H9 (cell line): ENCODE results near the gene IL15RA. TPM values are rescaled to one million over a fixed set of nuclear protein-coding genes. Genes with fewer than 3 reads are reported as not detected.

Experiments used
- DNase-seq: peaks from one replicate; pipeline ENCODE4 v3.0.0-alpha.2; 2017
- H2AFZ ChIP-seq: one replicate; pipeline ENCODE4 v1.6.1; 2013; ENCODE audit warnings: mild to moderate bottlenecking, low read length, control low read depth, moderate library complexity
- H2AK5ac ChIP-seq: 2 replicates; pipeline ENCODE4 v1.6.1; 2013; ENCODE audit warnings: low read length, control low read depth, mixed read lengths; ENCODE audit not compliant: insufficient read length
- H2BK120ac ChIP-seq: one replicate; pipeline ENCODE4 v1.6.1; 2013; ENCODE audit warnings: low read depth, mild to moderate bottlenecking, low read length, control low read depth, inconsistent platforms; ENCODE audit not compliant: poor library complexity, severe bottlenecking
- H2BK12ac ChIP-seq: 2 replicates; pipeline ENCODE4 v1.6.1; 2013; ENCODE audit warnings: low read length, control low read depth, mixed read lengths, low read depth; ENCODE audit not compliant: insufficient read length
- H2BK15ac ChIP-seq: 2 replicates; pipeline ENCODE4 v1.6.1; 2013; ENCODE audit warnings: low read depth, low read length, control low read depth
- H2BK20ac ChIP-seq: one replicate; pipeline ENCODE4 v1.6.1; 2013; ENCODE audit warnings: low read depth, mild to moderate bottlenecking, low read length, control low read depth, inconsistent platforms; ENCODE audit not compliant: poor library complexity, severe bottlenecking
- H2BK5ac ChIP-seq: 2 replicates; pipeline ENCODE4 v1.6.1; 2013; ENCODE audit warnings: low read length, control low read depth, mixed read lengths; ENCODE audit not compliant: insufficient read length
- H3K14ac ChIP-seq: 2 replicates; pipeline ENCODE4 v1.6.1; 2013; ENCODE audit warnings: low read length, control low read depth; ENCODE audit not compliant: insufficient read depth
- H3K18ac ChIP-seq: 2 replicates; pipeline ENCODE4 v1.6.1; 2013; ENCODE audit warnings: low read depth, mild to moderate bottlenecking, mixed read lengths, low read length, control low read depth; ENCODE audit not compliant: insufficient read length
- H3K23ac ChIP-seq: 2 replicates; pipeline ENCODE4 v1.6.1; 2013; ENCODE audit warnings: low read length, control low read depth, mixed read lengths, low read depth; ENCODE audit not compliant: insufficient read length
- H3K23me2 ChIP-seq: 2 replicates; pipeline ENCODE4 v1.6.1; 2013; ENCODE audit warnings: low read depth, mild to moderate bottlenecking, mixed read lengths, low read length, control low read depth; ENCODE audit not compliant: insufficient read length, poor library complexity, severe bottlenecking
- H3K27ac ChIP-seq: 2 replicates; pipeline ENCODE4 v1.5.1; 2013; ENCODE audit warnings: low read length, control low read depth, mixed read lengths, low read depth; ENCODE audit not compliant: insufficient read length
- H3K27me3 ChIP-seq: 2 replicates; pipeline ENCODE4 v1.6.1; 2013; ENCODE audit warnings: low read length, control low read depth, inconsistent platforms; ENCODE audit not compliant: insufficient read depth
- H3K4ac ChIP-seq: 2 replicates; pipeline ENCODE4 v1.6.1; 2013; ENCODE audit warnings: low read depth, mild to moderate bottlenecking, control low read depth, inconsistent platforms, low read length, moderate library complexity
- H3K4me1 ChIP-seq: 2 replicates; pipeline ENCODE4 v1.6.1; 2013; ENCODE audit warnings: low read length, control low read depth, inconsistent platforms; ENCODE audit not compliant: insufficient read depth
- H3K4me2 ChIP-seq: 2 replicates; pipeline ENCODE4 v1.6.1; 2013; ENCODE audit warnings: low read length, control low read depth, mixed read lengths; ENCODE audit not compliant: insufficient read length, insufficient read depth
- H3K56ac ChIP-seq: 2 replicates; pipeline ENCODE4 v1.6.1; 2013; ENCODE audit warnings: low read depth, mild to moderate bottlenecking, mixed read lengths, low read length, control low read depth; ENCODE audit not compliant: insufficient read length
- H3K79me1 ChIP-seq: 2 replicates; pipeline ENCODE4 v1.6.1; 2013; ENCODE audit warnings: low read depth, mild to moderate bottlenecking, moderate library complexity, low read length, control low read depth, inconsistent platforms; ENCODE audit not compliant: insufficient read depth, poor library complexity, severe bottlenecking
- H3K79me2 ChIP-seq: 2 replicates; pipeline ENCODE4 v1.6.1; 2013; ENCODE audit warnings: low read length, control low read depth, inconsistent platforms; ENCODE audit not compliant: insufficient read depth
- H3K9ac ChIP-seq: 2 replicates; pipeline ENCODE4 v1.6.1; 2013; ENCODE audit warnings: low read length, control low read depth, mixed read lengths; ENCODE audit not compliant: insufficient read length; ENCODE audit errors: extremely low read depth
- H3K9me3 ChIP-seq: one replicate; pipeline ENCODE4 v1.6.1; 2013; ENCODE audit warnings: low read depth, low read length, inconsistent platforms; ENCODE audit not compliant: control insufficient read depth
- H3T11ph ChIP-seq: one replicate; pipeline ENCODE4 v1.6.1; 2013; ENCODE audit warnings: mild to moderate bottlenecking, low read length, control low read depth, inconsistent platforms
- H4K20me1 ChIP-seq: one replicate; pipeline ENCODE4 v1.6.1; 2013; ENCODE audit not compliant: control insufficient read depth, insufficient read length, insufficient read depth
- H4K5ac ChIP-seq: 2 replicates; pipeline ENCODE4 v1.6.1; 2013; ENCODE audit warnings: low read depth, mild to moderate bottlenecking, mixed read lengths, low read length, control low read depth; ENCODE audit not compliant: insufficient read length
- H4K8ac ChIP-seq: replicated peaks from 2 replicates; pipeline ENCODE4 v1.6.1; 2013; ENCODE audit warnings: low read length, control low read depth, mixed read lengths, low read depth; ENCODE audit not compliant: insufficient read length
- H4K91ac ChIP-seq: 2 replicates; pipeline ENCODE4 v1.6.1; 2013; ENCODE audit warnings: low read depth, mild to moderate bottlenecking, moderate library complexity, mixed read lengths, low read length, control low read depth; ENCODE audit not compliant: insufficient read length
- H3K27ac Mint-ChIP-seq, 3 experiments: 2 replicates in 2 of 3; 3 replicates in 1 of 3; pipeline ENCODE4 v1.8.0; 2020 to 2021; ENCODE audit warnings: mixed read lengths in 3 of 3, mild to moderate bottlenecking in 1 of 3, moderate library complexity in 1 of 3
- H3K27me3 Mint-ChIP-seq: 2 replicates; pipeline ENCODE4 v1.8.0; 2021; ENCODE audit warnings: low read depth, mild to moderate bottlenecking, moderate library complexity, mixed read lengths
- H3K36me3 Mint-ChIP-seq, 3 experiments: 2 replicates in 2 of 3; 3 replicates in 1 of 3; pipeline ENCODE4 v1.8.0; 2020 to 2021; ENCODE audit warnings: low read depth in 3 of 3, mixed read lengths in 3 of 3; ENCODE audit not compliant: insufficient read depth in 1 of 3
- H3K4me1 Mint-ChIP-seq, 2 experiments: 2 replicates each; pipeline ENCODE4 v1.8.0; 2020; ENCODE audit warnings: mixed read lengths in 2 of 2
- H3K4me3 Mint-ChIP-seq, 2 experiments: 2 replicates in 1 of 2; 3 replicates in 1 of 2; pipeline ENCODE4 v1.8.0; 2020 to 2021; ENCODE audit warnings: mild to moderate bottlenecking in 2 of 2, mixed read lengths in 2 of 2, moderate library complexity in 1 of 2
- H3K9me3 Mint-ChIP-seq, 2 experiments: 2 replicates in 1 of 2; 3 replicates in 1 of 2; pipeline ENCODE4 v1.8.0; 2020; ENCODE audit warnings: mild to moderate bottlenecking in 2 of 2, mixed read lengths in 2 of 2, moderate library complexity in 1 of 2
- WGBS: extraction: QIAGEN DNeasy Blood & Tissue Kit; methylation state at CpG from one replicate; pipeline ENCODE4 v1.1.7; 2013; ENCODE audit warnings: missing lambda C conversion rate, low lambda C conversion rate, mixed read lengths; ENCODE audit not compliant: insufficient read length; ENCODE audit errors: extremely low coverage; 5-methylcytosine and 5-hydroxymethylcytosine counted together
- total RNA-seq: library from RNA; stranded (reverse); gene quantifications from 2 replicates; pipeline ENCODE4 v1.2.1, GENCODE V29; 2021
- TF ChIP-seq, protein P1 (sequence below): fragments of 200-600 bp; sonication (generic); conservative IDR thresholded peaks from 3 replicates; pipeline ENCODE4 v1.8.0; 2021; ENCODE audit warnings: antibody characterized with exemption, mild to moderate bottlenecking

Gene IL15RA
- total RNA-seq, 1 experiment from 2014 or later, result 0.31 TPM

DNA sequence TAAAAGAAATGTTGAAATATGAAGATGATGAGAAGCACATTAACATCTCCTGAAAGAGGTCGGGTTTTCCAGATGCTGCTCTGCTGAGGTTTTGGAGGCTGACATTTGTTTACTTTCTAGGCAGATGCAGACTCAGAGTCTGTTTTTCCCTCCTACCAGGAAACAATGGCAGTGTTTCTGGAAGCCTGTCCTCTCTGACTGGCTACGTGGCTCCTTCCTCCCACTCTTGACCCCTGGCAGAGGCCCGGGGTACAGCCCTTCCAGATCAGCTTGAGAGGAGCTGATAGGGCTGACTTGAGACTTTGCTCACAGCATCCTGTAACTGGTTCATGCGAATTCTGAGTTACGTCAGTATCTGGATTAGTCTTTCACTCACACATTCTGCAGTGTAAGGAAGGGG, 41.1 kb upstream of the IL15RA start:
- Histone ChIP-seq H3K79me1 (no peaks in the 10 kb centered on the region), H2BK5ac (no peak overlapping the region), H3K27ac (no peak overlapping the region), H2AK5ac (no peak overlapping the region), H3K27me3 (no peaks in the 10 kb centered on the region), H4K20me1 (no peaks in the 10 kb centered on the region), H3K79me2 (no peaks in the 10 kb centered on the region), H3K4me2 (no peak overlapping the region), H2BK15ac (no peak overlapping the region), H2AFZ (no peak overlapping the region), H4K5ac (no peak overlapping the region), H4K91ac (no peak overlapping the region), H3K14ac (no peak overlapping the region), H3K56ac (no peak overlapping the region), H2BK12ac (no peak overlapping the region), H3K9ac (no peak overlapping the region), H3T11ph (no peak overlapping the region), H3K4ac (no peak overlapping the region), H3K18ac (no peak overlapping the region), H4K8ac (no peak overlapping the region), H3K9me3 (no peaks in the 10 kb centered on the region), H2BK120ac (no peak overlapping the region), H2BK20ac (no peak overlapping the region), H3K23ac (no peak overlapping the region), H3K23me2 (no peaks in the 10 kb centered on the region), H3K4me1 (no peaks in the 10 kb centered on the region)
- TF ChIP-seq, protein P1, sequence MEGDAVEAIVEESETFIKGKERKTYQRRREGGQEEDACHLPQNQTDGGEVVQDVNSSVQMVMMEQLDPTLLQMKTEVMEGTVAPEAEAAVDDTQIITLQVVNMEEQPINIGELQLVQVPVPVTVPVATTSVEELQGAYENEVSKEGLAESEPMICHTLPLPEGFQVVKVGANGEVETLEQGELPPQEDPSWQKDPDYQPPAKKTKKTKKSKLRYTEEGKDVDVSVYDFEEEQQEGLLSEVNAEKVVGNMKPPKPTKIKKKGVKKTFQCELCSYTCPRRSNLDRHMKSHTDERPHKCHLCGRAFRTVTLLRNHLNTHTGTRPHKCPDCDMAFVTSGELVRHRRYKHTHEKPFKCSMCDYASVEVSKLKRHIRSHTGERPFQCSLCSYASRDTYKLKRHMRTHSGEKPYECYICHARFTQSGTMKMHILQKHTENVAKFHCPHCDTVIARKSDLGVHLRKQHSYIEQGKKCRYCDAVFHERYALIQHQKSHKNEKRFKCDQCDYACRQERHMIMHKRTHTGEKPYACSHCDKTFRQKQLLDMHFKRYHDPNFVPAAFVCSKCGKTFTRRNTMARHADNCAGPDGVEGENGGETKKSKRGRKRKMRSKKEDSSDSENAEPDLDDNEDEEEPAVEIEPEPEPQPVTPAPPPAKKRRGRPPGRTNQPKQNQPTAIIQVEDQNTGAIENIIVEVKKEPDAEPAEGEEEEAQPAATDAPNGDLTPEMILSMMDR, result no peak
- Mint-ChIP-seq H3K36me3 (no peaks in the 10 kb centered on the region; a peak in 1 of 7 replicates), H3K4me1 (peaks cover 0 to 4% of the 10 kb centered on the region in 2 experiments; a peak in 1 of 4 replicates), H3K9me3 (peaks cover 0 to 3% of the 10 kb centered on the region in 2 experiments; a peak in 1 of 5 replicates), H3K27me3 (peaks cover 3% of the 10 kb centered on the region; the same call in 1 of the 2 replicates), H3K27ac (no peak overlapping the region), H3K4me3 (no peak overlapping the region)
- DNase-seq, result no peak
- WGBS, result no CpG with 5 or more reads among the region's 5 CpGs
